RWPE1 (cell line): ENCODE data around the gene SCGB1C2.
"Not testable (repeated sequence)": the region's sequence is repeated elsewhere in the genome, so short reads cannot be mapped to it uniquely, and the experiment has no call there.

Source experiments
- CTCF ChIA-PET: fragments of 350-600 bp; sonication (Branson Sonifier 250); formaldehyde crosslinking; extraction: SDS; loops from one replicate; lab custom pipeline; 2021; lab: Yijun Ruan, JAX
- POLR2A ChIA-PET: fragments of 400-600 bp; formaldehyde crosslinking; extraction: SDS; loops from one replicate; lab custom pipeline; 2020; ENCODE audit warnings: antibody characterized with exemption; ENCODE audit not compliant: low non-redundant PET; lab: Yijun Ruan, JAX
- DNase-seq: peaks from one replicate; pipeline ENCODE4 v3.0.0; 2012; ENCODE audit warnings: low spot score
- H3K27ac ChIP-seq: fragments of 450-650 bp; 2 replicates; pipeline ENCODE4 v1.5.1; 2017
- TF ChIP-seq, protein P1 (sequence below): fragments of 450-650 bp; conservative IDR thresholded peaks from 2 replicates; pipeline ENCODE4 v1.5.1; 2017; ENCODE audit warnings: low read depth, mild to moderate bottlenecking

Gene SCGB1C2

DNA sequence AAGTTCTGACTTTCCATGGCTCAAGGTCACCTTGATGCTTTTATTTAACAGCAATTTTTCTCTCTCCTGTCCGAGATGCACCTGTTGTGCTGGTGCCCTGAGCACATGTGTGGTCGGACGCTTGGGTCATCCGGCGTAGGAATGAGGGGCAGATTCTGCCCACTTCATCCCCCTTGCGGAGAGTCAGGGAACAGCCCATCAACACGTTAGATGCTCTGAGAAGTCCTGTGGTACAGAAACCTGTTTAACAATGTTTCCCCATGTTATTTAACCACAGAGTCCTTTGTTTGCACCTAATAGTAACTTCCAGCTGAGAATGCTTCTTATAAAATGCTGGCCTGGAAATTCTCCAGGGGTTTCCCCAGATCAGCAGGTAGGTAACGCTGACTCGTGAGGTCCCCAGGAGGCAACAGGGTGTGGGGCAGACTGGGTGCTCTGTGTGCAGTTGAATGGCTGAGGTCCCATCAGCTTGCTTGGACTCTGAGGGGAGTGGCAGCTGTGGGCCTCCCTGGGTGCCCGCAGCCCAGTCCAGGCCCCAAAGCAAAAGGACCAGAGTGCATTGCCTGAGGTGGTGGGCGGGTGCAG, 26.2 kb downstream of the SCGB1C2 start:
- peak; percentile 28 for DNase-seq
- ChIA-PET POLR2A (no interaction called here), CTCF (interaction anchor here (0.7 to 0.8 kb wide), 2 partner anchors 13 to 222 kb away, joined by 3 to 5 read pairs; no protein-coding TSS in a partner anchor)
- no peak overlapping the region for H3K27ac ChIP-seq
- TF ChIP-seq, protein P1, sequence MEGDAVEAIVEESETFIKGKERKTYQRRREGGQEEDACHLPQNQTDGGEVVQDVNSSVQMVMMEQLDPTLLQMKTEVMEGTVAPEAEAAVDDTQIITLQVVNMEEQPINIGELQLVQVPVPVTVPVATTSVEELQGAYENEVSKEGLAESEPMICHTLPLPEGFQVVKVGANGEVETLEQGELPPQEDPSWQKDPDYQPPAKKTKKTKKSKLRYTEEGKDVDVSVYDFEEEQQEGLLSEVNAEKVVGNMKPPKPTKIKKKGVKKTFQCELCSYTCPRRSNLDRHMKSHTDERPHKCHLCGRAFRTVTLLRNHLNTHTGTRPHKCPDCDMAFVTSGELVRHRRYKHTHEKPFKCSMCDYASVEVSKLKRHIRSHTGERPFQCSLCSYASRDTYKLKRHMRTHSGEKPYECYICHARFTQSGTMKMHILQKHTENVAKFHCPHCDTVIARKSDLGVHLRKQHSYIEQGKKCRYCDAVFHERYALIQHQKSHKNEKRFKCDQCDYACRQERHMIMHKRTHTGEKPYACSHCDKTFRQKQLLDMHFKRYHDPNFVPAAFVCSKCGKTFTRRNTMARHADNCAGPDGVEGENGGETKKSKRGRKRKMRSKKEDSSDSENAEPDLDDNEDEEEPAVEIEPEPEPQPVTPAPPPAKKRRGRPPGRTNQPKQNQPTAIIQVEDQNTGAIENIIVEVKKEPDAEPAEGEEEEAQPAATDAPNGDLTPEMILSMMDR = peak; percentile 47; the same call in 1 of the 2 replicates

DNA sequence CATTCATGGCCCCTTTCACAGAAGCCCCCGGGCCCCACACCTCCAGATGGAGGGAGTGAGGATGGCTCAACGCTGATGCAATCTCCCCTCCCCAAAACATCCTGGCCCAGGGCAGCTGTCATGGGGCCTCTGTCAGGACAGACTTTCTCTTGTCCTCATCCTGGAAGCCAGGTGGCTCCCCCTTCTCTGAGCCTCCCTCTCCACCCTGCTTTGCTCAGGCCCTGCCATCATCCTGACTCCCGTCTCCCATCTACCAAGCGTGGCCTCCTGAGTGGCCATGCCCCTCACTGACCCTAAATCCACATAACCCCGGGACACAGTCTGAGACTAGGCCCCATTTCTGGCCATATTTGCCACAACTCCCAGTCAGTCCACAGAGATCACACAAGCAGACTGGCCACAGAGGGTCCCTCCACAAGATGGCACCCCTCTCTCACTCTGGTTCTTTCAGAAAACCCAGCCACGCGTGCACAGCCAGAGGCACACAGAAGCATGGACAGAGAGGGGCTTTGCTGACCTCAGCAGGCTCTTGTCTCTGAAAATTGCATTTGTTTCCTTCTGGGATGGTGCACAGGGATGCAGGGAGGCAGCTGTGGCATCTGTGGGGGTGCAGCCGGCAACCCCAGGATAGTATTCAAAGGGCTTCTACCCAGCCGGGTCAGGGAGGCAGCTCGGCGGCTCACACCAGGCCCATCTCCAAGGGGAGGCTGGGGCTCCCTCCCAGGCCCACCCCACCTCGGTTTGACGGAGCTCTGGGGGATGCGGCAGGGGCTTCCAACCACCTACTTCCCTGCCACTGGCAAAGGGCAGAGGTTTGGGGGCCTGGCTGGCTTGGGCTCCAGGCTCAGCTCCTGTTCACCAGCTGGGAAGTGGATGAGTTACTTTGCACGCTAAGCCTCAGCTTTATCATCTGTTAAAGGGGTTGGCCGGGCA, 27.2 kb downstream of the SCGB1C2 start:
- ChIA-PET POLR2A (no interaction called here), CTCF (interaction anchor here (0.6 to 1.1 kb wide), 4 partner anchors 12 to 403 kb away, joined by 3 to 6 read pairs (median 4); no protein-coding TSS in a partner anchor)
- peak; percentile 33 for DNase-seq
- TF ChIP-seq, protein P1 = peak; percentile 36; the same call in 1 of the 2 replicates
- H3K27ac ChIP-seq = no peak overlapping the region

DNA sequence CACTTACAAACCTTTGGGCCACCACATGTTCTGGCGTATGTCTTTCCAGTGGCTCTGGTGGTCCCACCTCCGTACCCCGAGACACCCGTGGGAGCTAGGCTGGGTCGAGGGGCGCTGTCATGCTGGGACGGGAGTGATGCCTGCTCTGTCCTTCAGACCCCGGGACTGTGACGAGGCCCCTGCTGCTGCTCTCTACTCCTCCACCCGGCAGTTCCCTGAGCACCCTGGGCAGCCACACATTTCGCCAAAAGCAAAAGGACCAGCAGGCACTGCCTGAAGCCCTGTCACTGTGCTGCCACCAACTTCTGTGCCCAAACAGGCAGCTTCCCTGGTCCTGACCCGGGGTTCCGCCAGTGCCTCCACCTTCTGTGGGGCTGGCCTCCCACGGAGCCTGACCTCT, 28.6 kb downstream of the SCGB1C2 start:
- DNase-seq = no peak
- no peak overlapping the region for H3K27ac ChIP-seq
- CTCF ChIA-PET = no interaction called here
- POLR2A ChIA-PET = no interaction called here
- TF ChIP-seq, protein P1 = no peak

DNA sequence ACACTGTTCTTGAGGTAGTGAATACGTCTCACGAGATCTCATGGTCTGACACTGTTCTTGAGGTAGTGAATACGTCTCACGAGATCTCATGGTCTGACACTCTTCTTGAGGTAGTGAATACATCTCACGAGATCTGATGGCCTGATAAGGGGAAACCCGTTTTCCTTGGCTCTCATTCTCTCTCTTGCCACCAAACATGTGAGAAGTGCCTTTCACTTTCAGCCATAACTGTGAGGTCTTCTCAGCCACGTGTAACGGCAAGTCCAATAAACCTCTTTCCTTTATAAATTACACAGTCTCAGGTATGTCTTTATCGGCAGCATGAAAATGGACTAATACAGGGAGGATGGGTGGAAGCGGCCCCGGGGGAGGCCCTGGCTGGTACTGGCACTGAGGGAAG, 31.2 kb downstream of the SCGB1C2 start:
- POLR2A ChIA-PET, DNase-seq, CTCF ChIA-PET, H3K27ac ChIP-seq: not testable (repeated sequence)

DNA sequence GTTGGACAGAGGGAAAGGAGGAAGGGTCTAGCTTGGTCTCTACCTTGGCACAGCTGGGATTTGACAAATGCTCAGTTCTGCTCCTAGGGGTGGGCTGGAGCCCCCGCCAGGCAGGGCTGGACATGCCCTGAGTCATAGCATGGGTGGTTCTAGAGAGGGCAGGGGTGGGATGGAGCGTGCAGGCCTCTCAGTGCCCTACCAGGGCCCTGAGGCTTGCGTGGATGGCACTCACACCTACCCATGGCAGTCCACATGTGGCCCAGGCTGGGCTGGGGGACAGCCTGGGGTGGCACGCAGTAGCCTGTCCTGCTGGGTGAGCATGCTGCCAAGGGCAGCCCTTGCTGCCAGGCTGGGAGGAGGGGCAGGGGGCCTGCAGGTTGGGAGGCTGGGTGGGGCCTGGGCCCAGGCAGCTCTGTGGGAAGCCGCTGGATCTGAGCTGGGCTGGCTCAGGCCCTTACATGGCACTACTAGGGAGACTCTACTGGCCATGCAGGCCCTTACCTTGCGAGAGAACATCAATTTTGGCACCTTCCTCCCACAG, 32.8 kb downstream of the SCGB1C2 start:
- ChIA-PET POLR2A (no interaction called here), CTCF (no interaction called here)
- DNase-seq = no peak
- TF ChIP-seq, protein P1 = no peak
- H3K27ac ChIP-seq = no peak overlapping the region

DNA sequence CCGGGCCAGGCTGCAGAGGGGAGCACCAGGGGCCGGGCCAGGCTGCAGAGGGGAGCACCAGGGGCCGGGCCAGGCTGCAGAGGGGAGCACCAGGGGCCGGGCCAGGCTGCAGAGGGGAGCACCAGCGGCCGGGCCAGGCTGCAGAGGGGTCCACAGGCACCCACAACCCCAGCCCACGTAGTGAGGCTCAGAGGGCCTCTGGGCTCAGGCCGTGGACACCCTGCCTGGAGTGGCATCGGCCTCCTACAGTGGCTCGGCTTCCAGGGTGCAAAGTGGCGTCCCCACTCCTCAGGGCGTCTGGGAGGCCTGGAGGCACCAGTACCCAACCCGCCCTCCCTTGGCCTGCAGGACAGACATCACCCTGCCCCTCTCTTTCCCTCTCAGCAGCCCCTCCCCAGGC, 34.5 kb downstream of the SCGB1C2 start:
- DNase-seq = no peak
- TF ChIP-seq, protein P1 = no peak
- H3K27ac ChIP-seq = no peak overlapping the region
- CTCF ChIA-PET = no interaction called here
- POLR2A ChIA-PET = no interaction called here
